ENCODE data around the gene NFIX. TPM values are rescaled to one million over a fixed set of nuclear protein-coding genes. Genes with fewer than 3 reads are reported as not detected.

The NFIX gene
- total RNA-seq, 1 experiment from 2014 or later = 144 TPM

DNA sequence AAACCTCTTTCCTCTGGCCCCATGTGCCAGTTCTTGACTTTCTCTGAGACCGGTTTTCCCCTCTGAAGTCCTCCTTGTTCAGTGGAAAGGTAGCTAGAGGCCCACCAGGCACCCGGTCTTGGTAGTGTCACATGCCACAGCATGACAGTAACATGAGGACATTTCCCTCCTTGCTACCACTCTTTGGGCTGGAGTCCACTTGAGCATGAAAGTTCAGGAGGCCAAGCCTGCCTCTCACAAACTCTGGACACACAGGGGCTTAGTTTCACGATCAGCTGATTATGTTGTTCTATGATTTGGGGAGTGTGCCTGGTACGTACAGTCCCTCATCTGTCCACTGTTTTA, 45.6 kb downstream of the NFIX start:
- 0 out of 2 replicates have a peak, but pooled peaks cover 2% of the 10 kb centered on the region for H3K36me3 ChIP-seq (ENCODE audit: control insufficient read depth, insufficient read depth, low read length)
- H3K27me3 ChIP-seq (ENCODE audit: control insufficient read depth, insufficient read depth, low read length) = no peaks in the 10 kb centered on the region
- CTCF ChIA-PET = no interaction called here
- no peak for TF ChIP-seq POLR2AphosphoS5 (IDR thresholded peaks at IDR 0.05; ENCODE audit: low read depth, low read length)
- TF ChIP-seq SIN3A (IDR thresholded peaks at IDR 0.05; ENCODE audit: borderline replicate concordance, insufficient read depth, low read depth, low read length) = no peak
- in situ Hi-C loops (cut with HindIII; ENCODE audit: low pct_unique_long_range_greater_than_20kb, low sequenced_read_pairs) (no loop called here), intact Hi-C loops (cut with micrococcal nuclease; ENCODE audit: unreplicated experiment) (no loop called here)
- ATAC-seq (no peak), DNase-seq (ENCODE audit: low read depth, low spot score) (no peak)
- H3K9me3 ChIP-seq (ENCODE audit: control insufficient read depth, insufficient read depth, low read depth, low read length) = no peaks in the 10 kb centered on the region
- no TSS peak for BruUV-seq (replicated peaks)
- H3K4me3 ChIP-seq (ENCODE audit: low read depth in 2 of 2, low read length in 2 of 2) = no peak overlapping the region
- POLR2A ChIA-PET = no interaction called here
- H3K27ac ChIP-seq (ENCODE audit: low read length) = peak overlapping the region; percentile 42; the same call in 1 of the 2 replicates
- peaks cover 66% of the 10 kb centered on the region for H3K4me1 ChIP-seq (ENCODE audit: control insufficient read depth, insufficient read depth, low read length)

DNA sequence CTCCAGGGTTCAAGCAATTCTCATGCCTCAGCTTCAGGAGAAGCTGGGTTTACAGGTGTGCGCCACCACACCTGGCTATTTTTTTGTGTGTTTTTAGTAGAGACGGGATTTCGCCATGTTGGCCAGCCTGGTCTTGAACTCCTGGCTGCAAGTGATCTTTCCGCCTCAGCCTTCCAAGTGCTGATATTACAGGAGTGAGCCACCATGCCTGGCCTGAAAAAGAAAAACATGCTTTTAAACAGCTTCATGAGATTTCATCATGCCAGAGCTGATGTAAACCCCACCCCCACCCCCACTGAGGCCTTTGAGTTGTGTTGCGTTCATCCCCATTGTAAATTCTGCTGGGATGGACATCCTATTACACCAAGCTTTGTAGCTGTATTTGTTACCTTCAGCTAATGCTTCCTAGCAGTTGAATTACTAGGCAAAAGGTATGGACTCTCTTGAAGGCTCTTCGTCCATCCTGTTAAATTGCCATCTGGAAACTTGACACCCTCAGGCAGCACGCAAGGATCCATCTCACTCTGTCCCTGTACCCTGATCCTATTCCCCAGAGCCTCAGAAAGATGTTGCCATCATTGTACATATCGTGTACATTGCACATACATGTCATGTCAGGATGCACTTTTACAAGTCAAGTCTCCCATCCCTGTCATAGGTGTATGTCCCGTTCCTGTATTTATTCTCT, 47.3 kb downstream of the NFIX start:
- DNase-seq (ENCODE audit: low read depth, low spot score) (no peak), ATAC-seq (no peak)
- Histone ChIP-seq H3K27ac (ENCODE audit: low read length) (no peak overlapping the region), H3K9me3 (ENCODE audit: control insufficient read depth, insufficient read depth, low read depth, low read length) (no peaks in the 10 kb centered on the region), H3K27me3 (ENCODE audit: control insufficient read depth, insufficient read depth, low read length) (no peaks in the 10 kb centered on the region), H3K4me3 (ENCODE audit: low read depth in 2 of 2, low read length in 2 of 2) (no peak overlapping the region), H3K4me1 (ENCODE audit: control insufficient read depth, insufficient read depth, low read length) (peaks cover 52% of the 10 kb centered on the region), H3K36me3 (ENCODE audit: control insufficient read depth, insufficient read depth, low read length) (0 out of 2 replicates have a peak, but pooled peaks cover 2% of the 10 kb centered on the region)
- BruUV-seq (replicated peaks) = no TSS peak
- intact Hi-C loops (cut with micrococcal nuclease; ENCODE audit: unreplicated experiment) (no loop called here), in situ Hi-C loops (cut with HindIII; ENCODE audit: low pct_unique_long_range_greater_than_20kb, low sequenced_read_pairs) (no loop called here)
- ChIA-PET CTCF (no interaction called here), POLR2A (interaction anchor here (0.6 kb wide), 1 partner anchor 40 kb away, joined by 19 read pairs; no protein-coding TSS in a partner anchor)
- TF ChIP-seq, protein P1, sequence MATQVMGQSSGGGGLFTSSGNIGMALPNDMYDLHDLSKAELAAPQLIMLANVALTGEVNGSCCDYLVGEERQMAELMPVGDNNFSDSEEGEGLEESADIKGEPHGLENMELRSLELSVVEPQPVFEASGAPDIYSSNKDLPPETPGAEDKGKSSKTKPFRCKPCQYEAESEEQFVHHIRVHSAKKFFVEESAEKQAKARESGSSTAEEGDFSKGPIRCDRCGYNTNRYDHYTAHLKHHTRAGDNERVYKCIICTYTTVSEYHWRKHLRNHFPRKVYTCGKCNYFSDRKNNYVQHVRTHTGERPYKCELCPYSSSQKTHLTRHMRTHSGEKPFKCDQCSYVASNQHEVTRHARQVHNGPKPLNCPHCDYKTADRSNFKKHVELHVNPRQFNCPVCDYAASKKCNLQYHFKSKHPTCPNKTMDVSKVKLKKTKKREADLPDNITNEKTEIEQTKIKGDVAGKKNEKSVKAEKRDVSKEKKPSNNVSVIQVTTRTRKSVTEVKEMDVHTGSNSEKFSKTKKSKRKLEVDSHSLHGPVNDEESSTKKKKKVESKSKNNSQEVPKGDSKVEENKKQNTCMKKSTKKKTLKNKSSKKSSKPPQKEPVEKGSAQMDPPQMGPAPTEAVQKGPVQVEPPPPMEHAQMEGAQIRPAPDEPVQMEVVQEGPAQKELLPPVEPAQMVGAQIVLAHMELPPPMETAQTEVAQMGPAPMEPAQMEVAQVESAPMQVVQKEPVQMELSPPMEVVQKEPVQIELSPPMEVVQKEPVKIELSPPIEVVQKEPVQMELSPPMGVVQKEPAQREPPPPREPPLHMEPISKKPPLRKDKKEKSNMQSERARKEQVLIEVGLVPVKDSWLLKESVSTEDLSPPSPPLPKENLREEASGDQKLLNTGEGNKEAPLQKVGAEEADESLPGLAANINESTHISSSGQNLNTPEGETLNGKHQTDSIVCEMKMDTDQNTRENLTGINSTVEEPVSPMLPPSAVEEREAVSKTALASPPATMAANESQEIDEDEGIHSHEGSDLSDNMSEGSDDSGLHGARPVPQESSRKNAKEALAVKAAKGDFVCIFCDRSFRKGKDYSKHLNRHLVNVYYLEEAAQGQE (IDR thresholded peaks at IDR 0.05; ENCODE audit: insufficient read depth in 1 of 2, low read depth in 2 of 2, low read length in 1 of 2) = no peak
- TF ChIP-seq TCF7L2 (IDR thresholded peaks at IDR 0.05; ENCODE audit: low read depth, low read length) (no peak), POLR2AphosphoS5 (IDR thresholded peaks at IDR 0.05; ENCODE audit: low read depth, low read length) (no peak), SIN3A (IDR thresholded peaks at IDR 0.05; ENCODE audit: borderline replicate concordance, insufficient read depth, low read depth, low read length) (no peak)
- TF ChIP-seq, protein P2, sequence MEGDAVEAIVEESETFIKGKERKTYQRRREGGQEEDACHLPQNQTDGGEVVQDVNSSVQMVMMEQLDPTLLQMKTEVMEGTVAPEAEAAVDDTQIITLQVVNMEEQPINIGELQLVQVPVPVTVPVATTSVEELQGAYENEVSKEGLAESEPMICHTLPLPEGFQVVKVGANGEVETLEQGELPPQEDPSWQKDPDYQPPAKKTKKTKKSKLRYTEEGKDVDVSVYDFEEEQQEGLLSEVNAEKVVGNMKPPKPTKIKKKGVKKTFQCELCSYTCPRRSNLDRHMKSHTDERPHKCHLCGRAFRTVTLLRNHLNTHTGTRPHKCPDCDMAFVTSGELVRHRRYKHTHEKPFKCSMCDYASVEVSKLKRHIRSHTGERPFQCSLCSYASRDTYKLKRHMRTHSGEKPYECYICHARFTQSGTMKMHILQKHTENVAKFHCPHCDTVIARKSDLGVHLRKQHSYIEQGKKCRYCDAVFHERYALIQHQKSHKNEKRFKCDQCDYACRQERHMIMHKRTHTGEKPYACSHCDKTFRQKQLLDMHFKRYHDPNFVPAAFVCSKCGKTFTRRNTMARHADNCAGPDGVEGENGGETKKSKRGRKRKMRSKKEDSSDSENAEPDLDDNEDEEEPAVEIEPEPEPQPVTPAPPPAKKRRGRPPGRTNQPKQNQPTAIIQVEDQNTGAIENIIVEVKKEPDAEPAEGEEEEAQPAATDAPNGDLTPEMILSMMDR (IDR thresholded peaks at IDR 0.05) = no peak

DNA sequence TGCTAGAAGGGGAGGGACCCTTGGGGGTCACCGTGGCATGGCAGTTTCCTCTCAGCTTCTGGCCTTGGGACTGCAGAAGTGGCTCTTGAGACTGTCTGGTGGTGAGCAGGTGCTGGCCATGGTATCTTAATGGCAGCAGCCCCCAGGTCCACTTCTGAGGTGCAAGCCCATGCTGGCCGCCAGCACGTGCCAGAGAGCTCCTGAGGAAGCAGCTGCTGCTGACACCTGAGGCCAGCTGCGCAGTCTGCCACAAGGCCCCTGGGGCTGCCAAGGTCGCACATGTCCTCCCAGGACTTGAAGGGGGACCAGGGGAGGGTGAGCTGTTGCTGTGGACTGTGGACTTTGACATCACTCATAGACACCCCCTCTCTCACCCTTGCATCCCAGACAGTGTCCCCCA, 48.0 kb downstream of the NFIX start:
- POLR2A ChIA-PET = interaction anchor here (0.6 kb wide), 1 partner anchor 41 kb away, joined by 19 read pairs; no protein-coding TSS in a partner anchor
- in situ Hi-C loops (cut with HindIII; ENCODE audit: low pct_unique_long_range_greater_than_20kb, low sequenced_read_pairs) (no loop called here), intact Hi-C loops (cut with micrococcal nuclease; ENCODE audit: unreplicated experiment) (no loop called here)
- TF ChIP-seq, protein P2 (IDR thresholded peaks at IDR 0.05) = no peak
- TF ChIP-seq TCF7L2 (IDR thresholded peaks at IDR 0.05; ENCODE audit: low read depth, low read length) = no peak
- TF ChIP-seq, protein P1 (IDR thresholded peaks at IDR 0.05; ENCODE audit: insufficient read depth in 1 of 2, low read depth in 2 of 2, low read length in 1 of 2) = 0 out of 4 replicates have a peak, but pooled peaks of 1 of the 2 experiments have one; percentile 23
- no peak for ATAC-seq
- H3K9me3 ChIP-seq (ENCODE audit: control insufficient read depth, insufficient read depth, low read depth, low read length) = no peaks in the 10 kb centered on the region
- BruUV-seq (replicated peaks) = no TSS peak
- H3K4me3 ChIP-seq (ENCODE audit: low read depth in 2 of 2, low read length in 2 of 2) = no peak overlapping the region
- 0 out of 2 replicates have a peak, but pooled peaks cover 2% of the 10 kb centered on the region for H3K36me3 ChIP-seq (ENCODE audit: control insufficient read depth, insufficient read depth, low read length)
- CTCF ChIA-PET = no interaction called here
- H3K27me3 ChIP-seq (ENCODE audit: control insufficient read depth, insufficient read depth, low read length) = no peaks in the 10 kb centered on the region
- H3K4me1 ChIP-seq (ENCODE audit: control insufficient read depth, insufficient read depth, low read length) = peaks cover 50% of the 10 kb centered on the region
- no peak for DNase-seq (ENCODE audit: low read depth, low spot score)
- H3K27ac ChIP-seq (ENCODE audit: low read length) = no peak overlapping the region

Measured in Panc1 (cell line).